Gastrocnemius medialis (tissue), 4 donors: ENCODE data around the gene FCER1G. TPM values are rescaled to one million over a fixed set of nuclear protein-coding genes. Genes with fewer than 3 reads are reported as not detected.

ENCODE experiments used
- ATAC-seq, 2 donors: fragments of 150-250 bp; one replicate each; pipeline ENCODE4 v1.9.1; 2016
- DNase-seq, 2 donors: peaks; one replicate each; pipeline ENCODE4 v3.0.0-alpha.2; 2019
- H3K27ac ChIP-seq, 4 donors: fragments of 200-600 bp; sonication (generic); 1 replicate in 1 of 4; 2 replicates in 3 of 4; pipeline ENCODE4 v1.5.1; 2016 to 2018; ENCODE audit warnings: mild to moderate bottlenecking in 2 of 4, moderate library complexity in 1 of 4
- H3K27me3 ChIP-seq, 3 donors: fragments of 200-600 bp; sonication (generic) in 2 of 3; 1 replicate in 1 of 3; 2 replicates in 2 of 3; pipeline versions ENCODE4 v1.5.1 to v1.6.0; 2016 to 2019; ENCODE audit warnings: mild to moderate bottlenecking in 1 of 3, moderate library complexity in 1 of 3
- H3K36me3 ChIP-seq, 2 donors: fragments of 200-600 bp; sonication (generic) in 1 of 2; one replicate each; pipeline ENCODE4 v1.5.1; 2017 to 2018
- H3K4me1 ChIP-seq, 2 donors: fragments of 200-600 bp; sonication (generic) in 1 of 2; one replicate each; pipeline ENCODE4 v1.5.1; 2016 to 2017; ENCODE audit warnings: mild to moderate bottlenecking in 2 of 2
- H3K4me3 ChIP-seq, 4 donors: fragments of 200-600 bp; sonication (generic) in 3 of 4; 1 replicate in 1 of 4; 2 replicates in 3 of 4; pipeline ENCODE4 v1.5.1; 2016 to 2019; ENCODE audit warnings: mild to moderate bottlenecking in 2 of 4
- H3K9me3 ChIP-seq, 3 donors: fragments of 200-600 bp; sonication (generic) in 2 of 3; 1 replicate in 1 of 3; 2 replicates in 2 of 3; pipeline ENCODE4 v1.5.1; 2016 to 2019
- POLR2A ChIP-seq, 2 donors: fragments of 450-650 bp; IDR thresholded peaks; one replicate each; pipeline ENCODE4 v1.6.1; 2017; ENCODE audit warnings: antibody characterized with exemption in 2 of 2, mild to moderate bottlenecking in 2 of 2, moderate library complexity in 2 of 2
- in situ Hi-C, 4 donors: fragments of 200-750 bp; cut with MboI; loops; one replicate each; pipeline versions ENCODE4 v1.15.0 to v1.8.0; 2017; ENCODE audit warnings: low sequenced_read_pairs in 4 of 4
- intact Hi-C: fragments of 100-400 bp; cut with DNase I; formaldehyde crosslinking; loops from one replicate; pipeline ENCODE4 v1.15.1; 2023; ENCODE audit warnings: low total_unique reads
- total RNA-seq, 4 donors: library from RNA; depleted of rRNA; stranded (reverse); fragments of >200 nt; gene quantifications; one replicate each; pipeline versions ENCODE4 v1.1.0 to v1.2.3, GENCODE V29; 2016
- TF ChIP-seq, protein P1 (sequence below), 5 experiments: fragments of 450-650 bp in 3 of 5; fragments of 200-600 bp in 2 of 5; sonication (generic) in 2 of 5; IDR thresholded peaks in 4 of 5; conservative IDR thresholded peaks in 1 of 5; 1 replicate in 4 of 5; 2 replicates in 1 of 5; pipeline ENCODE4 v1.5.1; 2016 to 2019; ENCODE audit warnings: antibody characterized with exemption in 5 of 5, mild to moderate bottlenecking in 3 of 5, moderate library complexity in 3 of 5

The FCER1G gene
- total RNA-seq, 4 donors from 2014 or later, result 4.2 to 20.4 (median 18.5) TPM

DNA sequence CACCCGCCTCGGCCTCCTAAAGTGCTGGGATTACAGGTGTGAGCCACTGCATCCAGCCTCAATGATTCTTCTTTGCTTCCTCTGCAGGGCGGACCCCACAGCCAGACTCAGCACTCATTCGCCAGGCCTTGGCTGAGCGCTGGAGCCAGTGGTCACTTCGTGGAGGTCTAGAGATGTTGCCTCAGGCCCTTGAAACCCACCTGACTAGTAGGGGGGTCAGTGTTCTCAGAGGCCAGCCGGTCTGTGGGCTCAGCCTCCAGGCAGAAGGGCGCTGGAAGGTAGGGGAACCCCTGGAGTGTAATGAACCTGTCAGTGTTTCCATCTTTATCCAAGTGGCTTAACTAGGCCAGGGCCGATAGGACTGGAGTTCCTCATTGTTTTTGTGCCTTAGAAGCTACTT lies 46.2 kb upstream of the FCER1G start:
- ATAC-seq, result no peak
- H3K36me3 ChIP-seq, result peaks cover 5 to 61% of the 10 kb centered on the region in 2 donors
- in situ Hi-C loops (no loop called here), intact Hi-C loops (no loop called here)
- no peak overlapping the region for H3K27ac ChIP-seq
- no peak for TF ChIP-seq POLR2A (IDR thresholded peaks at IDR 0.05)
- TF ChIP-seq, protein P1, sequence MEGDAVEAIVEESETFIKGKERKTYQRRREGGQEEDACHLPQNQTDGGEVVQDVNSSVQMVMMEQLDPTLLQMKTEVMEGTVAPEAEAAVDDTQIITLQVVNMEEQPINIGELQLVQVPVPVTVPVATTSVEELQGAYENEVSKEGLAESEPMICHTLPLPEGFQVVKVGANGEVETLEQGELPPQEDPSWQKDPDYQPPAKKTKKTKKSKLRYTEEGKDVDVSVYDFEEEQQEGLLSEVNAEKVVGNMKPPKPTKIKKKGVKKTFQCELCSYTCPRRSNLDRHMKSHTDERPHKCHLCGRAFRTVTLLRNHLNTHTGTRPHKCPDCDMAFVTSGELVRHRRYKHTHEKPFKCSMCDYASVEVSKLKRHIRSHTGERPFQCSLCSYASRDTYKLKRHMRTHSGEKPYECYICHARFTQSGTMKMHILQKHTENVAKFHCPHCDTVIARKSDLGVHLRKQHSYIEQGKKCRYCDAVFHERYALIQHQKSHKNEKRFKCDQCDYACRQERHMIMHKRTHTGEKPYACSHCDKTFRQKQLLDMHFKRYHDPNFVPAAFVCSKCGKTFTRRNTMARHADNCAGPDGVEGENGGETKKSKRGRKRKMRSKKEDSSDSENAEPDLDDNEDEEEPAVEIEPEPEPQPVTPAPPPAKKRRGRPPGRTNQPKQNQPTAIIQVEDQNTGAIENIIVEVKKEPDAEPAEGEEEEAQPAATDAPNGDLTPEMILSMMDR (IDR thresholded peaks at IDR 0.05 in 4 of 5, conservative IDR thresholded peaks at IDR 0.05 in 1 of 5), result no peak
- H3K4me1 ChIP-seq, result peaks cover 28% of the 10 kb centered on the region in 2 donors
- no peak for DNase-seq
- H3K27me3 ChIP-seq, result no peaks in the 10 kb centered on the region
- no peaks in the 10 kb centered on the region for H3K9me3 ChIP-seq
- H3K4me3 ChIP-seq, result no peak overlapping the region

DNA sequence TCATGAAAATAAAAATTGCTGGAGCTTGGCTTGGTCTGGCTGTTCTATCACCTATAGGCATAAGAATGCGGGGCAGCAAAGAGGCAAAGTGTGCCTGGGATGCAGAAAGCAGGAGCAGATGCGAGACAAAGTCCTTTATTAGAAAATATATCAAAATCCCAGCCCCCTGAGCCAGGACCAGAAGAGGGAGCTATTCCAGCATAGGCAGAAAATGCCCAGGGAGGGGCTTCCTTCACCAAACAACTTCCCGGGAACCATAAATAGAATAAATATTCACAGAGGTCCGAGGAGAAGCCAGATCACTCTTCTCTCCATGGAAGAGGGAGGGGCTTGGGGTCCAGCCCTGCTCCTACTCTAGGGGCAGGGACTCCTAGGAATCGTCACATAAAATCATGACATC lies 43.9 kb upstream of the FCER1G start:
- DNase-seq (no peak), ATAC-seq (no peak)
- Histone ChIP-seq H3K36me3 (peaks cover 5 to 67% of the 10 kb centered on the region in 2 donors), H3K27me3 (no peaks in the 10 kb centered on the region), H3K4me3 (no peak overlapping the region), H3K4me1 (peaks cover 22 to 23% of the 10 kb centered on the region in 2 donors), H3K27ac (peak overlapping the region in 2 of 4 donors; percentile 43 to 57), H3K9me3 (no peaks in the 10 kb centered on the region)
- in situ Hi-C loops (loop anchor here in 1 of 4 donors (10.0 kb wide), 1 partner anchor 54 kb away; the partner anchor contains the start of genes APOA2 and TOMM40L), intact Hi-C loops (no loop called here)
- no peak for TF ChIP-seq POLR2A (IDR thresholded peaks at IDR 0.05)

DNA sequence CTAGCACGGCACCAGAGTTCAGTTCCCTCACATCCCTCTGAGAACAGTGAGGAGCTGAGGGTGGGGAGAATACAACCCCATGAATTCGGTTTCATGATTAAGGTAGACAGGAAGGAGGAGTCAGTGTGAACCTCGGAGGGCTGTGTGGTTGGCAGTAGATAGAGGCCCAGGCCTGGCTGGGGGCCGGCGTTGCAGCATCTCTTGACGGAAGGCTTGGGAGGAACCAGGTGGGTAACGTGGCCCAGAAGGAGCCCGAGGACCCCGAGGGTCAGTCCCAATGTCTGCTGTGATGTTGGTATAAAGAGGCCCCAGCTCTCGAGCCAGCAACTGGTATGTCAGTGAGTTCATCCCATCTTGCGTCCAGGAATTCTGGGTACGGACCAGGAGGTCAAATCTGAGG lies 43.4 kb upstream of the FCER1G start:
- DNase-seq (no peak), ATAC-seq (no peak)

DNA sequence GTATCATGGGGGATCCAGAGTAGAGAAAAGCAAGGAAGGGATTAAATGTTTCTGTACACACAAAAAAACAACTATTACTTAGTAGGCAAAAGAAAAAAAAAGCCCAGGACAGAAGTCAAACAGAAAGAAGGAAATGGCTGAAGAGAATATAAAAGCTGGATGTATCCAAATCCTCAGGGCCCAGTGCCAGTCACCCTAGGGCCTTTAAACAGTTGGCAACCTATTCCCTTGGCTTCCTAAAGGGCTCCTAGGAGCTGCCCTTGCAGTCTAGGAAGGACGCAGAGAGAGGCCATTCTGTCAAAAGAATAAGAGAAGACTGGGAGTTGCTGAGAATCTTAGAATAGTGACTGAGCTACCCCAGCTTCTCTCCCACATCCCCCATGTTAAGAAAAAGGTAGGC lies 42.7 kb upstream of the FCER1G start:
- ATAC-seq, result no peak
- H3K27ac ChIP-seq, result peak overlapping the region; percentile 20 to 62 (median 50)
- TF ChIP-seq, protein P1 (IDR thresholded peaks at IDR 0.05 in 4 of 5, conservative IDR thresholded peaks at IDR 0.05 in 1 of 5), result no peak
- no peak for TF ChIP-seq POLR2A (IDR thresholded peaks at IDR 0.05)
- H3K4me3 ChIP-seq, result no peak overlapping the region
- intact Hi-C loops (no loop called here), in situ Hi-C loops (loop anchor here in 1 of 4 donors (10.0 kb wide), 1 partner anchor 52 kb away; the partner anchor contains the start of genes APOA2 and TOMM40L)
- H3K27me3 ChIP-seq, result no peaks in the 10 kb centered on the region
- H3K9me3 ChIP-seq, result no peaks in the 10 kb centered on the region
- H3K4me1 ChIP-seq, result peaks cover 19 to 26% of the 10 kb centered on the region in 2 donors
- H3K36me3 ChIP-seq, result peaks cover 5 to 67% of the 10 kb centered on the region in 2 donors
- DNase-seq, result no peak

More for the DNA sequence above, 43.4 kb upstream of the FCER1G start:
- in situ Hi-C loops, result loop anchor here in 1 of 4 donors (10.0 kb wide), 1 partner anchor 53 kb away; the partner anchor contains the start of genes APOA2 and TOMM40L
- Histone ChIP-seq H3K4me3 (no peak overlapping the region), H3K4me1 (peaks cover 25 to 29% of the 10 kb centered on the region in 2 donors), H3K36me3 (peaks cover 5 to 67% of the 10 kb centered on the region in 2 donors), H3K27ac (peak overlapping the region in 3 of 4 donors; percentile 43 to 62 (median 57)), H3K9me3 (no peaks in the 10 kb centered on the region), H3K27me3 (no peaks in the 10 kb centered on the region)
- intact Hi-C loops, result no loop called here
- TF ChIP-seq, protein P1 (IDR thresholded peaks at IDR 0.05 in 4 of 5, conservative IDR thresholded peaks at IDR 0.05 in 1 of 5), result no peak
- no peak for TF ChIP-seq POLR2A (IDR thresholded peaks at IDR 0.05)

DNA sequence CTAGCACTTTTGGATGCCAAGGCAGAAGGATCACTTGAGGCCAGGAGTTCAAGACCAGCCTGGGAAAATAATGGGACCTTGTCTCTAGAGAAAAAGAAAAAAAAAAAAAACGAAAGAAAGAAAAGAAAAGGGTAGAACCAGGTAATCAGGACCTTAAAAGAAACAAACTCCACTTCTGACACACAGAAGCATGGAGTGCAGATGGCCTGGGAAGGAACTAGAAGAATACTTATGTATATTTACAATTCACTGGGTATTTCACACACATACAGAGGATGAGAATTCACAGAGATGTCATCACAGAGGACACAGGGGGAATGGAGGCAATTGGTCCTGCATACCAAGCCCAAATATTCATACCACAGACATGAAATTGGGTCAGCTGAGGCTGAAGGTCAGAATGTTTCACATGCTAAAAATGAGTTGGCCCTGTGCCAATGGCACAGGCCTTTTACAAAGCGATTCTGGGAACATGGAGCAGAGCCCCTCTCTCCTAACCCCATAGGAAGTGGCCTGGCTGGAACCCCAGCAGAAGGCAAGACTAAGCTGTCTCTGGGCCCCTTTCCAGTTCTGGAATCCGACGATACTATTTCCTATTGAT lies 42.2 kb upstream of the FCER1G start:
- H3K36me3 ChIP-seq, result peaks cover 5 to 67% of the 10 kb centered on the region in 2 donors
- no peak overlapping the region for H3K4me3 ChIP-seq
- no peaks in the 10 kb centered on the region for H3K9me3 ChIP-seq
- in situ Hi-C loops (loop anchor here in 1 of 4 donors (10.0 kb wide), 1 partner anchor 52 kb away; the partner anchor contains the start of genes APOA2 and TOMM40L), intact Hi-C loops (no loop called here)
- H3K27me3 ChIP-seq, result no peaks in the 10 kb centered on the region
- DNase-seq (peak; percentile 32 to 56), ATAC-seq (peak; percentile 15 to 19)
- peaks cover 19 to 23% of the 10 kb centered on the region in 2 donors for H3K4me1 ChIP-seq
- no peak for TF ChIP-seq POLR2A (IDR thresholded peaks at IDR 0.05)
- peak overlapping the region; percentile 20 to 62 (median 50) for H3K27ac ChIP-seq
